ENCODE measurements around the gene GPX1. TPM values are rescaled to one million over a fixed set of nuclear protein-coding genes. Genes with fewer than 3 reads are reported as not detected.

Gene GPX1
- polyA plus RNA-seq, 1 donor from 2014 or later, result 106 TPM

- Histone ChIP-seq H3K36me3 (ENCODE audit: insufficient read depth, low read length) (no peaks in the 10 kb centered on the region), H3K27ac (ENCODE audit: low read length) (no peak overlapping the region), H3K9me3 (ENCODE audit: low read length) (no peaks in the 10 kb centered on the region), H3K27me3 (ENCODE audit: insufficient read depth, low read depth, low read length) (no peaks in the 10 kb centered on the region), H3K79me2 (replicated peaks; ENCODE audit: insufficient read depth, low read length) (peaks cover 55% of the 10 kb centered on the region), H3K4me2 (ENCODE audit: low read length) (no peak overlapping the region), H4K20me1 (ENCODE audit: insufficient read depth) (no peaks in the 10 kb centered on the region), H3K9me2 (ENCODE audit: insufficient read depth, low read length) (no peaks in the 10 kb centered on the region), H3K4me3 (ENCODE audit: low read length) (no peak overlapping the region), H2AFZ (ENCODE audit: low read depth, low read length) (no peak overlapping the region), H3F3A (ENCODE audit: insufficient read depth, low read length, poor library complexity, severe bottlenecking) (no peaks in the 10 kb centered on the region), H3K9ac (ENCODE audit: low read length) (no peak overlapping the region)
- TF ChIP-seq POLR2AphosphoS5 (IDR thresholded peaks at IDR 0.05) (no peak), EZH2 (IDR thresholded peaks at IDR 0.05; ENCODE audit: borderline replicate concordance, insufficient read depth, low read length, poor library complexity, severe bottlenecking) (no peak), TAF1 (IDR thresholded peaks at IDR 0.05; ENCODE audit: low read depth) (no peak), EP300 (conservative IDR thresholded peaks at IDR 0.05; ENCODE audit: poor library complexity, severe bottlenecking) (no peak), REST (IDR thresholded peaks at IDR 0.05; ENCODE audit: borderline replicate concordance) (no peak), SMC3 (conservative IDR thresholded peaks at IDR 0.05; ENCODE audit: poor library complexity) (no peak), MXI1 (conservative IDR thresholded peaks at IDR 0.05; ENCODE audit: poor library complexity, severe bottlenecking) (no peak), RAD21 (conservative IDR thresholded peaks at IDR 0.05) (no peak)
- TF ChIP-seq, protein P1, sequence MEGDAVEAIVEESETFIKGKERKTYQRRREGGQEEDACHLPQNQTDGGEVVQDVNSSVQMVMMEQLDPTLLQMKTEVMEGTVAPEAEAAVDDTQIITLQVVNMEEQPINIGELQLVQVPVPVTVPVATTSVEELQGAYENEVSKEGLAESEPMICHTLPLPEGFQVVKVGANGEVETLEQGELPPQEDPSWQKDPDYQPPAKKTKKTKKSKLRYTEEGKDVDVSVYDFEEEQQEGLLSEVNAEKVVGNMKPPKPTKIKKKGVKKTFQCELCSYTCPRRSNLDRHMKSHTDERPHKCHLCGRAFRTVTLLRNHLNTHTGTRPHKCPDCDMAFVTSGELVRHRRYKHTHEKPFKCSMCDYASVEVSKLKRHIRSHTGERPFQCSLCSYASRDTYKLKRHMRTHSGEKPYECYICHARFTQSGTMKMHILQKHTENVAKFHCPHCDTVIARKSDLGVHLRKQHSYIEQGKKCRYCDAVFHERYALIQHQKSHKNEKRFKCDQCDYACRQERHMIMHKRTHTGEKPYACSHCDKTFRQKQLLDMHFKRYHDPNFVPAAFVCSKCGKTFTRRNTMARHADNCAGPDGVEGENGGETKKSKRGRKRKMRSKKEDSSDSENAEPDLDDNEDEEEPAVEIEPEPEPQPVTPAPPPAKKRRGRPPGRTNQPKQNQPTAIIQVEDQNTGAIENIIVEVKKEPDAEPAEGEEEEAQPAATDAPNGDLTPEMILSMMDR (IDR thresholded peaks at IDR 0.05; ENCODE audit: poor library complexity, severe bottlenecking), result no peak
These were observed 31.1 kb upstream of the GPX1 start for GRCh38 chr3:49389297-49389696.

DNA sequence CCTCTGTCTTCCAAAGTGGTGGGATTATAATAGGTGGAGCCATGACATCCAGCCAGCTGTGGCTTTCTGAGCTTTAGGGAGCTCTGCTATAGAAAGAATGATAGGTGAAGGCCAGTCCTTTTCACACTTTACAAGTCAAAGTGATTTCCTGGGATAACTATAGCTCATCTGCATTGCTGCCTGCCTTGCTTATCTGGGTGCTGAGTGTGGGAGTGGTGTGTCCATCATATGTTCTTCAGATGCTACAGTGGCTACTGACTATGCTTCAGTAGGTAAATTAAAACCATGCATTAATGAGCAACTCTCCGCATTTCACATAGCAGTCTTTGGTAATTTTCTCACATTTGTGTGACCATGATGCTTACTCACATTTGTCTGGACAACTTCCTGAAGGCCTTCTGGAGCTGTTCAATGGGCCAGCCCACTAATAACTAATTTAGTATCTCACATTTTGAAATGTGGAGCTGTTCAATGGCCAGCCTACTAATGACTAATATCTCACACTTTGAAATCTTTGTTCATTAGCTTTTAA, 30.2 kb upstream of the GPX1 start:
- Histone ChIP-seq H3K9me2 (ENCODE audit: insufficient read depth, low read length) (no peaks in the 10 kb centered on the region), H3K9me3 (ENCODE audit: low read length) (no peaks in the 10 kb centered on the region), H3K9ac (ENCODE audit: low read length) (no peak overlapping the region), H3K79me2 (replicated peaks; ENCODE audit: insufficient read depth, low read length) (peaks cover 57% of the 10 kb centered on the region), H4K20me1 (ENCODE audit: insufficient read depth) (no peaks in the 10 kb centered on the region), H3K4me2 (ENCODE audit: low read length) (no peak overlapping the region), H2AFZ (ENCODE audit: low read depth, low read length) (no peak overlapping the region), H3K36me3 (ENCODE audit: insufficient read depth, low read length) (no peaks in the 10 kb centered on the region), H3K27ac (ENCODE audit: low read length) (no peak overlapping the region), H3K27me3 (ENCODE audit: insufficient read depth, low read depth, low read length) (no peaks in the 10 kb centered on the region), H3K4me3 (ENCODE audit: low read length) (no peak overlapping the region), H3F3A (ENCODE audit: insufficient read depth, low read length, poor library complexity, severe bottlenecking) (no peaks in the 10 kb centered on the region)
- TF ChIP-seq TAF1 (IDR thresholded peaks at IDR 0.05; ENCODE audit: low read depth) (no peak), MXI1 (conservative IDR thresholded peaks at IDR 0.05; ENCODE audit: poor library complexity, severe bottlenecking) (no peak)
- TF ChIP-seq, protein P1 (IDR thresholded peaks at IDR 0.05; ENCODE audit: poor library complexity, severe bottlenecking), result no peak
